ENCODE data around the gene RBM43. TPM values are rescaled to one million over a fixed set of nuclear protein-coding genes. Genes with fewer than 3 reads are reported as not detected.
A peak's percentile ranks its signal among the peaks of the same experiment; 100 is the strongest.

RBM43 gene
- total and polyA plus RNA-seq, 9 of the 15 experiments (the other 6 are each of a cell fraction or from before 2014, with no cell fraction given) = 1.3 to 6.9 (median 3.8) TPM

DNA sequence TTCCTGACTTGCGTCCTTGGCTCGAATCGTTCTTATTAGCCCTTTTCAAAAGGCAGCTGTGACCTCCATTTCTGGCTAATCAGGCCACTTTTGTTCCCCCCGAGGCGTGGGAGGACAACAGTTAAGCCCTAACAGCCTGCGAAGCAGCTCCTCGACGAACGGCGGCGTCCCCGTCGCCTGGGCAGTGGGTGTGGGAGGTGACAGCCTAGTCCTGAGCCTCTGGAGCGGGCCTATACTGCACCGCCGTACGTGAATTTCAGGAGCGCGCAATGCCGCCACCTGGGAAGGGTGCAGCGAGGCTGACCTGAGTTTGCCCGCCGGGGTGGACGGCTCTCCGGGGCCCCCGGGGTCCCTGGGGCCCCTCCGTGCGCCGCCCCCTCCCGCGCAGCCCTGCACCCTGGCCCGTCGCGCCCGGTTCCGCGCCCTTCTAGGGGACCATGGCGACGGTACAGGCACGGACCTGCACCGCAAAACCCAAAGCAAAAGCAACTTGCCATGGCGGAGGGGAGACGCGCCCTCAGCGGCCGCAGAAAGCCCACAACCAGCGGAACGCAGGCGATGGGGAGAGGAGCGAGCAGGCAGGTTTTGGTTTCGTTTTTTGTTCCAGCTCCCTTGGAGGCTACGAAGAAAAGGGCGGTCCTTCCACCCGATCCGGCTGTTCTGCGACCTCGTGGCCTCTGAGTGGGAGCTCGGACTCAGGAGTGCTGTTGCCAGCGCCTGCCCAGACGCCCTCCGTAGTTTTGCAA is at the start of gene RBM43 (continued):
- TF ChIP-seq FOSL1 (tag; conservative IDR thresholded peaks at IDR 0.05) (peak; percentile 25; the same call in 1 of the 2 replicates), NFXL1 (CRISPR knock-in tag; IDR thresholded peaks at IDR 0.05) (no peak), ZBTB17 (CRISPR knock-in tag; IDR thresholded peaks at IDR 0.05) (peak; percentile 86), ZBTB1 (CRISPR knock-in tag; IDR thresholded peaks at IDR 0.05; ENCODE audit: borderline replicate concordance, low read depth) (peak; percentile 88), NR4A1 (CRISPR knock-in tag; IDR thresholded peaks at IDR 0.05) (peak; percentile 70; the same call in 1 of the 2 replicates), NR4A1 (tag; IDR thresholded peaks at IDR 0.05) (no peak), DMBX1 (CRISPR knock-in tag; IDR thresholded peaks at IDR 0.05; ENCODE audit: borderline replicate concordance) (0 out of 2 replicates have a peak, but pooled peaks have one; percentile 35), LARP7 (IDR thresholded peaks at IDR 0.05) (no peak), ZFX (CRISPR knock-in tag; IDR thresholded peaks at IDR 0.05) (peak; percentile 91), NFYB (IDR thresholded peaks at IDR 0.05; ENCODE audit: extremely low read depth, insufficient read length) (no peak), IRF2 (CRISPR knock-in tag; IDR thresholded peaks at IDR 0.05) (peak; percentile 99), ZNF121 (CRISPR knock-in tag; conservative IDR thresholded peaks at IDR 0.05) (no peak), TBP (optimal IDR thresholded peaks at IDR 0.05; ENCODE audit: low read depth, low read length) (peak; percentile 68), TOE1 (IDR thresholded peaks at IDR 0.05; ENCODE audit: borderline replicate concordance) (0 out of 2 replicates have a peak, but pooled peaks have one; percentile 16), TOE1 (CRISPR knock-in tag; IDR thresholded peaks at IDR 0.05; ENCODE audit: borderline replicate concordance, low read depth) (no peak), KDM1A (IDR thresholded peaks at IDR 0.05) (no peak), NR2C2 (CRISPR knock-in tag; IDR thresholded peaks at IDR 0.05) (peak; percentile 81), NR2C2 (tag; IDR thresholded peaks at IDR 0.05) (peak; percentile 81), EHMT2 (IDR thresholded peaks at IDR 0.05) (no peak)
- TF ChIP-seq, protein P1, sequence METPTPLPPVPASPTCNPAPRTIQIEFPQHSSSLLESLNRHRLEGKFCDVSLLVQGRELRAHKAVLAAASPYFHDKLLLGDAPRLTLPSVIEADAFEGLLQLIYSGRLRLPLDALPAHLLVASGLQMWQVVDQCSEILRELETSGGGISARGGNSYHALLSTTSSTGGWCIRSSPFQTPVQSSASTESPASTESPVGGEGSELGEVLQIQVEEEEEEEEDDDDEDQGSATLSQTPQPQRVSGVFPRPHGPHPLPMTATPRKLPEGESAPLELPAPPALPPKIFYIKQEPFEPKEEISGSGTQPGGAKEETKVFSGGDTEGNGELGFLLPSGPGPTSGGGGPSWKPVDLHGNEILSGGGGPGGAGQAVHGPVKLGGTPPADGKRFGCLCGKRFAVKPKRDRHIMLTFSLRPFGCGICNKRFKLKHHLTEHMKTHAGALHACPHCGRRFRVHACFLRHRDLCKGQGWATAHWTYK (CRISPR knock-in tag; IDR thresholded peaks at IDR 0.05) = no peak; the same call in 1 of the 2 replicates
- TF ChIP-seq, protein P2, sequence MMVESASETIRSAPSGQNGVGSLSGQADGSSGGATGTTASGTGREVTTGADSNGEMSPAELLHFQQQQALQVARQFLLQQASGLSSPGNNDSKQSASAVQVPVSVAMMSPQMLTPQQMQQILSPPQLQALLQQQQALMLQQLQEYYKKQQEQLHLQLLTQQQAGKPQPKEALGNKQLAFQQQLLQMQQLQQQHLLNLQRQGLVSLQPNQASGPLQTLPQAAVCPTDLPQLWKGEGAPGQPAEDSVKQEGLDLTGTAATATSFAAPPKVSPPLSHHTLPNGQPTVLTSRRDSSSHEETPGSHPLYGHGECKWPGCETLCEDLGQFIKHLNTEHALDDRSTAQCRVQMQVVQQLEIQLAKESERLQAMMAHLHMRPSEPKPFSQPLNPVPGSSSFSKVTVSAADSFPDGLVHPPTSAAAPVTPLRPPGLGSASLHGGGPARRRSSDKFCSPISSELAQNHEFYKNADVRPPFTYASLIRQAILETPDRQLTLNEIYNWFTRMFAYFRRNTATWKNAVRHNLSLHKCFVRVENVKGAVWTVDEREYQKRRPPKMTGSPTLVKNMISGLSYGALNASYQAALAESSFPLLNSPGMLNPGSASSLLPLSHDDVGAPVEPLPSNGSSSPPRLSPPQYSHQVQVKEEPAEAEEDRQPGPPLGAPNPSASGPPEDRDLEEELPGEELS (CRISPR knock-in tag; IDR thresholded peaks at IDR 0.05; ENCODE audit: borderline replicate concordance) = 0 out of 2 replicates have a peak, but pooled peaks have one; percentile 44
- TF ChIP-seq, protein P3, sequence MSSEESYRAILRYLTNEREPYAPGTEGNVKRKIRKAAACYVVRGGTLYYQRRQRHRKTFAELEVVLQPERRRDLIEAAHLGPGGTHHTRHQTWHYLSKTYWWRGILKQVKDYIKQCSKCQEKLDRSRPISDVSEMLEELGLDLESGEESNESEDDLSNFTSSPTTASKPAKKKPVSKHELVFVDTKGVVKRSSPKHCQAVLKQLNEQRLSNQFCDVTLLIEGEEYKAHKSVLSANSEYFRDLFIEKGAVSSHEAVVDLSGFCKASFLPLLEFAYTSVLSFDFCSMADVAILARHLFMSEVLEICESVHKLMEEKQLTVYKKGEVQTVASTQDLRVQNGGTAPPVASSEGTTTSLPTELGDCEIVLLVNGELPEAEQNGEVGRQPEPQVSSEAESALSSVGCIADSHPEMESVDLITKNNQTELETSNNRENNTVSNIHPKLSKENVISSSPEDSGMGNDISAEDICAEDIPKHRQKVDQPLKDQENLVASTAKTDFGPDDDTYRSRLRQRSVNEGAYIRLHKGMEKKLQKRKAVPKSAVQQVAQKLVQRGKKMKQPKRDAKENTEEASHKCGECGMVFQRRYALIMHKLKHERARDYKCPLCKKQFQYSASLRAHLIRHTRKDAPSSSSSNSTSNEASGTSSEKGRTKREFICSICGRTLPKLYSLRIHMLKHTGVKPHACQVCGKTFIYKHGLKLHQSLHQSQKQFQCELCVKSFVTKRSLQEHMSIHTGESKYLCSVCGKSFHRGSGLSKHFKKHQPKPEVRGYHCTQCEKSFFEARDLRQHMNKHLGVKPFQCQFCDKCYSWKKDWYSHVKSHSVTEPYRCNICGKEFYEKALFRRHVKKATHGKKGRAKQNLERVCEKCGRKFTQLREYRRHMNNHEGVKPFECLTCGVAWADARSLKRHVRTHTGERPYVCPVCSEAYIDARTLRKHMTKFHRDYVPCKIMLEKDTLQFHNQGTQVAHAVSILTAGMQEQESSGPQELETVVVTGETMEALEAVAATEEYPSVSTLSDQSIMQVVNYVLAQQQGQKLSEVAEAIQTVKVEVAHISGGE (CRISPR knock-in tag; IDR thresholded peaks at IDR 0.05) = 0 out of 6 replicates have a peak, but pooled peaks of 1 of the 3 experiments have one; percentile 50

Measured in K562 (cell line).